ENCODE results near the gene CDH13.

CDH13 gene

DNA sequence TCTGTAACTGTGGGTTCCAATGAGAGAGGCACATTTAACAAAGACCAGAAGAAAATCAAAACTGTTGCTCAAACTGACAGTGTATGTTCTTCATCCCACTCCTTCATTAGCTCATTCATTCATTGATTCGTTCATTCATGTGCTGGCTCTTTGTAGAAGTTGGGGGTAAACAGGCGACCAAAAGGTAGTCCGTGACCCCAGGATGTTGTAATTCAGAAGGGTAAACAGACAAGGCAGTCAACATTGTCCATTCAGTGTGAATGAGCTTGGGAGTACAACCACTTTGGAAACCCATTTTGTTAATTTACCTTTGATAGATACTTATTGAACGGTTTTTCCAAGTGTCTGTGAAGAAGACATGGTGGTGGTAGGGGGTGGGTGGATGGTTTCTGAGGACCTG, 26.1 kb downstream of the CDH13 start:
- no peak for DNase-seq (ENCODE audit: low read depth)

DNA sequence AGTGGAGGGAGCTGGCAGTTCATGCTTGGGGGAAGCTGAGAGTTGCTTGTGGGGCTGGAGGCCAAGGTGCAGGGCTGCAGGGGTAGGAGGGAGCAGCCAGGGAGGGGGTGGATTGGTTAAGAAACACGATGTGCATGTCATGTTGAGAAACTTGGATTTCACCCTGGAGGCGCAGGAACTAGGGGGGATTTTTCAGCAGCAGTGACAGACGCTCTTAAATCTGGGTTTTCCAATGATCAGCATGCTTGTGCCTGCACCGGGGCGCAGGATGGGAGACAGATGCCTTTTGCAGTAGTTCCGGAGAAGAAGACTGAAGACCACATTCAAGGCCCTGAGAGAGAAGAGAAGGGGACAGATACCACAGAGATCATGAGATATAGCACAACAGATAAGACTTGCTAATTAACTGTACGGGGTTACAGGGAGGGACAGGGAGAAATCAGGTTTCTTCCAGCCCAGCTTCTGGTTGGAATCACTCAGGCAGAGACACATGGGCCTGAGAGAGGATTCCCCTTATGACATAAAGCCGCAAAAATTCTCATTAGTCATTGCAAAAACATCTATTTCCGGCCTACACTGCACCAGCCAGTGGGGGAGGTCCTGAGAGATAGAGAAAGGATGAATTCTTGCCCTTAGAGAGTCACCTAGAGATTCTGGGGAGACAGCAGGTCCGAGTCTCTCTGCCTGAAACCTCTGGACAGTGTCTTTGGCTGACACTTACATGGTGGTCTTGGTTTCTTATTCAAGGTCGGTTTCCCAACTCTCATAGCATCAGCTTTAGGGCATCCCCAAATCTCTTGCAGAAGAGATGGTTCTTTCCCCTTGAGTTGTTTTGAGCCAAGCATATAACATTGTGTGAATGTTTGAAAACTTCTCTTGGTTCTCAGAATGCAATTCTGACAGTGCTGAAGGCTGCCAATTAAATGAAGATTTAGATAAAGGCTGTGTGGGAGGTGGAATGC, 27.1 kb downstream of the CDH13 start:
- DNase-seq (ENCODE audit: low read depth): peak; percentile 24

- peak; percentile 49 for DNase-seq (ENCODE audit: low read depth)
Measured at GRCh38 chr16:82655072-82655714, 28.4 kb downstream of the CDH13 start.

DNA sequence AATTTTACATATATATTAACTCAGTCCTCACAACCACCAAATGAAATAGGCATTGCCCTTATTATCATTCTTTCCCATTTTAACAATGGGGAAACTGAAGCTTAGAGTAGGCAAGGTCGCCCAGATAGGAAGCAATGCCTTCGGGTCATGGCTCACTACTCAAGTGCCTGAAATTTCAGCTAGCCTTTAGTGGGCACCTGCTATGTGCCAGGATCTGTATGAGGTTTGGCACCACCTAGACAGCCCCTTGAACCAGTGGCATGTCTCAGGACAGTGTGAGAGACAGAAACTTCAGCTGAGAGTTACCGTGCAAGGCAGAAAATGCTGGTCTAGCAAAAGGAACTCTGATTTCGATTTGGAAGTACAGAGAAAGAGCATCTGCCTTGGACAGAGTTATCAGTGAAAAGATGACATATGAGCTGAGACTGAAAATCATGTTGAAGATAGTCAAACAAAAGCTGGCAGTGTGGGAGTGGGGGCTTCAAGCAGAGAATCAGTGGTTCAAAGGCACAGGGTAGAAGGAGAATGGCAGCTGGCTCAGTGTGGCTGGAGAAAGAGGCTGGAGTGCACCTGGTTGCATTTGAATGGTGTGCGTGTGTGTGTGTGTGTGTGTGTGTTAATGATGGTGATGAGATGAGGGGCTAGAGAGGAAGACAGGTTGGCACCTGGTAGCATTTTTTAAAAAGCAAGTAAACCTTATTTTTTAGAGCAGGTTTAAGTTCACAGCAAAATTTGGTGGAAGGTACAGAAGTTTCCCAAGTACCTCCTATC, 29.1 kb downstream of the CDH13 start:
- no peak for DNase-seq (ENCODE audit: low read depth)

- DNase-seq (ENCODE audit: low read depth): no peak
Measured at GRCh38 chr16:82657239-82657638, 30.5 kb downstream of the CDH13 start.

- DNase-seq (ENCODE audit: low read depth): no peak
Measured at GRCh38 chr16:82657786-82658185, 31.0 kb downstream of the CDH13 start.

GRCh38 chr16:82658796-82659195, 32.0 kb downstream of the CDH13 start:
- no peak for DNase-seq (ENCODE audit: low read depth)

GRCh38 chr16:82660075-82660645, 33.4 kb downstream of the CDH13 start:
- DNase-seq (ENCODE audit: low read depth): peak; percentile 24

DNA sequence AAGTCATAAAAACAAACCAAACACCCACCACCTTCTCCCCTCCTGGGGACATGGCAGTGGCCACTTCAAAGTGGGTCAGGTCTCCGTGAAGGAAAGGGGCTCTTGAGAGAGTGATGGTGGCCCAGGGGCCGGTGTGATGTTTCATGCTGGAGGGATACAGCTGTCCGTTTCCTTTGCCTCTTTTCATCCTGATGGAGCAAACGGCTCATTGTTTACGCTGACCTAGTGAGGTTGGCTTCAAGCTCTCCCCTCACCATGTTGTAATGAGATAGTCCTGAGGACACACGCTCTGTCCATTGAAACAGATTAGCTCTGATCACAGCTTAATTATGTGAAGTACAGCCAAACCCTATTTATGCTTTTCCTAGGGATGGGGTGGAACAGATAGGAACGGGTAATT, 34.2 kb downstream of the CDH13 start:
- DNase-seq (ENCODE audit: low read depth): no peak

- DNase-seq (ENCODE audit: low read depth): no peak
Measured at GRCh38 chr16:82664181-82664580, 37.4 kb downstream of the CDH13 start.

GRCh38 chr16:82665025-82665424, 38.3 kb downstream of the CDH13 start:
- no peak for DNase-seq (ENCODE audit: low read depth)

DNA sequence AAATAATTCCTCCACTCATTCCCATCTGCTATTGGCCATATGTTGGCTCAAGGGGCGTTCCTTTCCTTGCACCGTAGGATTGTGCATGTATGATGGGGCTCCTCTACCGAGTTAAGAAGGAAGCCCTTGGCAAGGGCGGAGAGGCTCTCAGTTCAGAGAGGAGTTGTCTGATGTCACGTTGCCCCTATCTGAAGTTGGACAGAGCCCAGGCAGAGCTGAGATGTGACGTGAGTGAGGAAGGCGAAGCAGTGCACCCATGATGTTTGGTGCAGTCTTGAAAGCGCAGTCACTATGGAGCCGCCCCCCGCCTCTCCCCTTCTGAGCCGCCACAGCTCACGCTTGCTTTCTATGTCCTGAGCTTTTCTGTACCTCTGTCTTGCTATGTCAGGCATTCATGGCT, 40.7 kb downstream of the CDH13 start:
- DNase-seq (ENCODE audit: low read depth): no peak

GRCh38 chr16:82668094-82668493, 41.3 kb downstream of the CDH13 start:
- DNase-seq (ENCODE audit: low read depth): no peak

- no peak for DNase-seq (ENCODE audit: low read depth)
Measured at GRCh38 chr16:82671741-82672140, 45.0 kb downstream of the CDH13 start.

DNA sequence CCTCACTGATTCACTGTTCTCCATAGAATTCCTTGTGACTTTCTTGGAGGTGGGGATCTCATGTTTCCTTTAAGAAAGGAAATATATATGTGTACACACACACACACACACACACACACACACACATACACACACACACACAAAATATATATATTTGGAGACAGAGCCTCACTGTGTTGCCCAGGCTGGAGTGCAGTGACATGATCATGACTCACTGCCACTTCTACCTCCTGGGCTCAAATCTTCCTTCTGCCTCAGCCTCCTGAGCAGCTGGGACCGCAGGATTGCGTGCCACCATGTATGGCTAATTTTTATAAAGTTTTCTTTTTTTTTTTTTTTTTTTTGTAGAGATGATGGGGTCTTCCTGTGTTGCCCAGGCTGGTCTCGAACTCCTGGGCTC, 45.9 kb downstream of the CDH13 start:
- DNase-seq (ENCODE audit: low read depth): no peak

- no peak for DNase-seq (ENCODE audit: low read depth)
Measured at GRCh38 chr16:82675300-82675699, 48.5 kb downstream of the CDH13 start.

DNA sequence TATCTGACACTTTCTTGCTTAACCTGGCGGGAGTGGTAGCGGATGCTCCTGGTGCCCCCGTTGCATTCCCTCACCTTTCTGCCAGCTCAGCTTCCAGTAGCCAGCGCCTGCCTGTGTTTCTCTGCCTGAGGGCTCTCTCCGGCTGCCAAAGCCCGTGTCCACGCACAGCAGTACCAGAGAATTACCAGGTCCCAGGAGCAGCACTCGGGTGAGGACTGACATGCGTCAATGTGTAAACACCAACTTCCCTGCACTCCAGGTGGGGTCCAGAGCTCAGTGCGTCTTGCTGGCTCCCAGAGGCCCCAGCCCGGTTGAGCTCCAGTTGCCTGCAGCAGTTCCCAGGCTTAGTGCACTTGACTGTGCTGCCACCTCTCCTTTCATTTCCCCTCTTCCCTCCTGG, 54.8 kb downstream of the CDH13 start:
- no peak for DNase-seq (ENCODE audit: low read depth)

- no peak for DNase-seq (ENCODE audit: low read depth)
Measured at GRCh38 chr16:82682767-82683166, 56.0 kb downstream of the CDH13 start.

DNA sequence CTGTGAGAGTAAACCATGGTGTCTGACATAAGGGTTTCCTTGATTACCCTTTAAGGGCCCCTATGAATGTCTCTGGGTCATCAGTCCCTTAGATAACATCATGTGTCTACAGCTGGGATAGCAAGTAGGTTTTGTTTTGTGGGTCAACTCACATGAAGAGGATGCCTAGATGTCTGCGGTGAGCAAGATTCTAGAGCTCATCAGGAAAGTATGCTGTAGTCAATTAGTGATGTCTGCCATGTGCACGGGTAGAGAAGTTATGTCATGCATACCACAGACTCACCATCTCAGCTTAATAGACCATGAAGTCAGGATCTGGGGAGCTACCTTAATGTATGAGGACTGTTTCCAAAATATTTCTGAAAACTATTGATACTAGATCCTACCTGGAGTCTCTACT, 57.5 kb downstream of the CDH13 start:
- DNase-seq (ENCODE audit: low read depth): no peak

- no peak for DNase-seq (ENCODE audit: low read depth)
Measured at GRCh38 chr16:82685526-82685925, 58.8 kb downstream of the CDH13 start.

GRCh38 chr16:82694239-82694874, 67.6 kb downstream of the CDH13 start:
- DNase-seq (ENCODE audit: low read depth): no peak

- DNase-seq (ENCODE audit: low read depth): no peak
Measured at GRCh38 chr16:82695806-82696205, 69.0 kb downstream of the CDH13 start.
